ENCODE measurements around the gene CSMD2.
"Not testable (repeated sequence)": the region's sequence is repeated elsewhere in the genome, so short reads cannot be mapped to it uniquely, and the experiment has no call there.

Gene CSMD2

GRCh38 chr1:33524586-33524985, 640.4 kb downstream of the CSMD2 start:
- DNase-seq (ENCODE audit: low read depth, low spot score), result no peak
- Histone ChIP-seq H3K27me3 (ENCODE audit: control insufficient read depth, insufficient read depth, low read length) (no peaks in the 10 kb centered on the region), H3K4me3 (ENCODE audit: low read length) (no peak overlapping the region), H3K27ac (ENCODE audit: low read length) (no peak overlapping the region), H3K36me3 (ENCODE audit: control insufficient read depth, insufficient read depth, low read length) (no peaks in the 10 kb centered on the region), H3K9me3 (ENCODE audit: control insufficient read depth, insufficient read depth, low read length) (no peaks in the 10 kb centered on the region), H3K4me1 (ENCODE audit: control insufficient read depth, insufficient read depth, low read length) (no peaks in the 10 kb centered on the region)
- WGBS (ENCODE audit: insufficient coverage, insufficient read length), result no CpG with 5 or more reads among the region's 3 CpGs

- H3K9me3 ChIP-seq (ENCODE audit: control insufficient read depth, insufficient read depth, low read length), result no peaks in the 10 kb centered on the region
- H3K4me1 ChIP-seq (ENCODE audit: control insufficient read depth, insufficient read depth, low read length), result peaks cover 2% of the 10 kb centered on the region
- no peaks in the 10 kb centered on the region for H3K27me3 ChIP-seq (ENCODE audit: control insufficient read depth, insufficient read depth, low read length)
- WGBS (ENCODE audit: insufficient coverage, insufficient read length), result no CpG with 5 or more reads among the region's 27 CpGs
- no peak overlapping the region for H3K4me3 ChIP-seq (ENCODE audit: low read length)
- no peak for DNase-seq (ENCODE audit: low read depth, low spot score)
- no peaks in the 10 kb centered on the region for H3K36me3 ChIP-seq (ENCODE audit: control insufficient read depth, insufficient read depth, low read length)
- no peak overlapping the region for H3K27ac ChIP-seq (ENCODE audit: low read length)
These were observed 645.7 kb downstream of the CSMD2 start for GRCh38 chr1:33519240-33519884.

GRCh38 chr1:33517596-33518250, 647.3 kb downstream of the CSMD2 start:
- Histone ChIP-seq H3K27me3 (ENCODE audit: control insufficient read depth, insufficient read depth, low read length) (no peaks in the 10 kb centered on the region), H3K4me1 (ENCODE audit: control insufficient read depth, insufficient read depth, low read length) (peaks cover 2% of the 10 kb centered on the region), H3K4me3 (ENCODE audit: low read length) (no peak overlapping the region), H3K36me3 (ENCODE audit: control insufficient read depth, insufficient read depth, low read length) (no peaks in the 10 kb centered on the region), H3K27ac (ENCODE audit: low read length) (no peak overlapping the region), H3K9me3 (ENCODE audit: control insufficient read depth, insufficient read depth, low read length) (no peaks in the 10 kb centered on the region)
- no peak for DNase-seq (ENCODE audit: low read depth, low spot score)
- no CpG with 5 or more reads among the region's 12 CpGs for WGBS (ENCODE audit: insufficient coverage, insufficient read length)

- WGBS (ENCODE audit: insufficient coverage, insufficient read length), result no CpG with 5 or more reads among the region's 8 CpGs
- no peaks in the 10 kb centered on the region for H3K27me3 ChIP-seq (ENCODE audit: control insufficient read depth, insufficient read depth, low read length)
- no peaks in the 10 kb centered on the region for H3K36me3 ChIP-seq (ENCODE audit: control insufficient read depth, insufficient read depth, low read length)
- H3K4me1 ChIP-seq (ENCODE audit: control insufficient read depth, insufficient read depth, low read length), result peaks cover 2% of the 10 kb centered on the region
- DNase-seq (ENCODE audit: low read depth, low spot score), result no peak
- no peaks in the 10 kb centered on the region for H3K9me3 ChIP-seq (ENCODE audit: control insufficient read depth, insufficient read depth, low read length)
- no peak overlapping the region for H3K27ac ChIP-seq (ENCODE audit: low read length)
- no peak overlapping the region for H3K4me3 ChIP-seq (ENCODE audit: low read length)
These were observed 648.0 kb downstream of the CSMD2 start for GRCh38 chr1:33516891-33517567.

- Histone ChIP-seq H3K9me3 (ENCODE audit: control insufficient read depth, insufficient read depth, low read length) (no peaks in the 10 kb centered on the region), H3K4me3 (ENCODE audit: low read length) (no peak overlapping the region), H3K36me3 (ENCODE audit: control insufficient read depth, insufficient read depth, low read length) (no peaks in the 10 kb centered on the region), H3K27me3 (ENCODE audit: control insufficient read depth, insufficient read depth, low read length) (no peaks in the 10 kb centered on the region), H3K4me1 (ENCODE audit: control insufficient read depth, insufficient read depth, low read length) (peaks cover 2% of the 10 kb centered on the region), H3K27ac (ENCODE audit: low read length) (no peak overlapping the region)
- no CpG with 5 or more reads among the region's 9 CpGs for WGBS (ENCODE audit: insufficient coverage, insufficient read length)
- DNase-seq (ENCODE audit: low read depth, low spot score), result no peak
These were observed 648.6 kb downstream of the CSMD2 start for GRCh38 chr1:33516428-33516827.

- no peak overlapping the region for H3K27ac ChIP-seq (ENCODE audit: low read length)
- no CpG with 5 or more reads among the region's 2 CpGs for WGBS (ENCODE audit: insufficient coverage, insufficient read length)
- H3K27me3 ChIP-seq (ENCODE audit: control insufficient read depth, insufficient read depth, low read length), result no peaks in the 10 kb centered on the region
- no peak overlapping the region for H3K4me3 ChIP-seq (ENCODE audit: low read length)
- no peak for DNase-seq (ENCODE audit: low read depth, low spot score)
- peaks cover 2% of the 10 kb centered on the region for H3K4me1 ChIP-seq (ENCODE audit: control insufficient read depth, insufficient read depth, low read length)
- H3K36me3 ChIP-seq (ENCODE audit: control insufficient read depth, insufficient read depth, low read length), result no peaks in the 10 kb centered on the region
- no peaks in the 10 kb centered on the region for H3K9me3 ChIP-seq (ENCODE audit: control insufficient read depth, insufficient read depth, low read length)
These were observed 649.4 kb downstream of the CSMD2 start for GRCh38 chr1:33515607-33516006.

- Histone ChIP-seq H3K4me3 (ENCODE audit: low read length) (no peak overlapping the region), H3K36me3 (ENCODE audit: control insufficient read depth, insufficient read depth, low read length) (no peaks in the 10 kb centered on the region), H3K27me3 (ENCODE audit: control insufficient read depth, insufficient read depth, low read length) (no peaks in the 10 kb centered on the region), H3K27ac (ENCODE audit: low read length) (no peak overlapping the region), H3K4me1 (ENCODE audit: control insufficient read depth, insufficient read depth, low read length) (peaks cover 2% of the 10 kb centered on the region), H3K9me3 (ENCODE audit: control insufficient read depth, insufficient read depth, low read length) (no peaks in the 10 kb centered on the region)
- DNase-seq (ENCODE audit: low read depth, low spot score), result no peak
- WGBS (ENCODE audit: insufficient coverage, insufficient read length), result no CpG with 5 or more reads among the region's 8 CpGs
These were observed 649.9 kb downstream of the CSMD2 start for GRCh38 chr1:33515112-33515511.

GRCh38 chr1:33512226-33513011, 652.6 kb downstream of the CSMD2 start:
- Histone ChIP-seq H3K9me3 (ENCODE audit: control insufficient read depth, insufficient read depth, low read length) (no peaks in the 10 kb centered on the region), H3K4me1 (ENCODE audit: control insufficient read depth, insufficient read depth, low read length) (peaks cover 2% of the 10 kb centered on the region; the same call in 1 of the 2 replicates), H3K27me3 (ENCODE audit: control insufficient read depth, insufficient read depth, low read length) (no peaks in the 10 kb centered on the region), H3K27ac (ENCODE audit: low read length) (no peak overlapping the region), H3K4me3 (ENCODE audit: low read length) (no peak overlapping the region), H3K36me3 (ENCODE audit: control insufficient read depth, insufficient read depth, low read length) (no peaks in the 10 kb centered on the region)
- WGBS (ENCODE audit: insufficient coverage, insufficient read length), result no CpG with 5 or more reads among the region's 6 CpGs
- DNase-seq (ENCODE audit: low read depth, low spot score), result no peak

GRCh38 chr1:33509276-33509675, 655.8 kb downstream of the CSMD2 start:
- not testable (repeated sequence) for H3K9me3 ChIP-seq (ENCODE audit: control insufficient read depth, insufficient read depth, low read length); H3K4me1 ChIP-seq (ENCODE audit: control insufficient read depth, insufficient read depth, low read length); H3K36me3 ChIP-seq (ENCODE audit: control insufficient read depth, insufficient read depth, low read length); DNase-seq (ENCODE audit: low read depth, low spot score); H3K4me3 ChIP-seq (ENCODE audit: low read length); H3K27me3 ChIP-seq (ENCODE audit: control insufficient read depth, insufficient read depth, low read length); H3K27ac ChIP-seq (ENCODE audit: low read length)
- WGBS (ENCODE audit: insufficient coverage, insufficient read length), result no CpG with 5 or more reads among the region's 24 CpGs

- WGBS (ENCODE audit: insufficient coverage, insufficient read length), result no CpG with 5 or more reads among the region's 1 CpG
- DNase-seq (ENCODE audit: low read depth, low spot score), result no peak
These were observed 656.9 kb downstream of the CSMD2 start for GRCh38 chr1:33508151-33508550.

More at GRCh38 chr1:33508151-33508550, 656.9 kb downstream of the CSMD2 start:
- no peaks in the 10 kb centered on the region for H3K9me3 ChIP-seq (ENCODE audit: control insufficient read depth, insufficient read depth, low read length)
- no peaks in the 10 kb centered on the region for H3K27me3 ChIP-seq (ENCODE audit: control insufficient read depth, insufficient read depth, low read length)
- H3K36me3 ChIP-seq (ENCODE audit: control insufficient read depth, insufficient read depth, low read length), result no peaks in the 10 kb centered on the region
- no peak overlapping the region for H3K27ac ChIP-seq (ENCODE audit: low read length)
- no peak overlapping the region for H3K4me3 ChIP-seq (ENCODE audit: low read length)
- no peaks in the 10 kb centered on the region for H3K4me1 ChIP-seq (ENCODE audit: control insufficient read depth, insufficient read depth, low read length)

Data from iPS DF 6.9 (cell line).